ENCODE measurements around the gene MTG2. TPM values are rescaled to one million over a fixed set of nuclear protein-coding genes. Genes with fewer than 3 reads are reported as not detected.

MTG2 gene
- total RNA-seq, 4 donors from 2014 or later = 17.0 to 26.1 (median 22.6) TPM

GRCh38 chr20:62137092-62137384 lies 45.8 kb upstream of the MTG2 start:
- TF ChIP-seq, protein P1, sequence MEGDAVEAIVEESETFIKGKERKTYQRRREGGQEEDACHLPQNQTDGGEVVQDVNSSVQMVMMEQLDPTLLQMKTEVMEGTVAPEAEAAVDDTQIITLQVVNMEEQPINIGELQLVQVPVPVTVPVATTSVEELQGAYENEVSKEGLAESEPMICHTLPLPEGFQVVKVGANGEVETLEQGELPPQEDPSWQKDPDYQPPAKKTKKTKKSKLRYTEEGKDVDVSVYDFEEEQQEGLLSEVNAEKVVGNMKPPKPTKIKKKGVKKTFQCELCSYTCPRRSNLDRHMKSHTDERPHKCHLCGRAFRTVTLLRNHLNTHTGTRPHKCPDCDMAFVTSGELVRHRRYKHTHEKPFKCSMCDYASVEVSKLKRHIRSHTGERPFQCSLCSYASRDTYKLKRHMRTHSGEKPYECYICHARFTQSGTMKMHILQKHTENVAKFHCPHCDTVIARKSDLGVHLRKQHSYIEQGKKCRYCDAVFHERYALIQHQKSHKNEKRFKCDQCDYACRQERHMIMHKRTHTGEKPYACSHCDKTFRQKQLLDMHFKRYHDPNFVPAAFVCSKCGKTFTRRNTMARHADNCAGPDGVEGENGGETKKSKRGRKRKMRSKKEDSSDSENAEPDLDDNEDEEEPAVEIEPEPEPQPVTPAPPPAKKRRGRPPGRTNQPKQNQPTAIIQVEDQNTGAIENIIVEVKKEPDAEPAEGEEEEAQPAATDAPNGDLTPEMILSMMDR (IDR thresholded peaks at IDR 0.05; ENCODE audit: low read depth) = no peak

DNA sequence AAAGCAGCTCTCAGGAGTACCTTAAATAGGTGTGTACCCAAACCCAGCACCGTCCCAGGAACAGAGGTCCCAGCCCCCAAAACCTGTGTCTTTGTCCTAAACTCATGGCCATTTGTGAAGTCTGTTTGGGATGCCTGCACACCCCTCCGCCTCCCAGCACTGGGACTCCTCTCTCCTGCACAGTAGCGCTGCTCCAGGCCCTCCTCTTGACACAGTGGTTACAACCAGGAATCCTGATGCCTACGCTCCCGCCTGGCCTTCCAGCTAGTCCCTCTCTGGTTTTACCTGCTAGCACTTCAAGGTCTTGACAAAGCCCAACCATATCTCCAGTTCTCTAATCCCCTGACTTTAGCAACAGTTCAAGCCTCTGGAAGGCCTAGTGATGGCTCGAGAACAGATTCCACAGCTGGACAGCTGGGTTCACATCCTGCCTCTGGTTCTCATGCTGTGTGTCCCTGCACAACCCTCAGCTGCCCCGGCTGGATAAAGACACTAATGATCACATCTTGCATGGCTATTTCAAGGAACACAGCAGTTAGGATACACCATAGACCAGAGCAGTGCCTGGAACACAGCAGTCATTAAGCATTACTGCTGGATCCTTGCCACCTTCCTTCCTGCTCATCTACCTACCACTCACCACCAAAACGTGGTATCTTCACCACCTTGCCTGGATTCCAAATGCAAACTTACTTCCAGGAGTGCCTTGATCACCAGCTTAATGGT lies 45.2 kb upstream of the MTG2 start:
- TF ChIP-seq, protein P1 (IDR thresholded peaks at IDR 0.05; ENCODE audit: low read depth) = no peak

GRCh38 chr20:62138204-62138543 lies 44.7 kb upstream of the MTG2 start:
- TF ChIP-seq, protein P1 (IDR thresholded peaks at IDR 0.05; ENCODE audit: low read depth) = no peak

DNA sequence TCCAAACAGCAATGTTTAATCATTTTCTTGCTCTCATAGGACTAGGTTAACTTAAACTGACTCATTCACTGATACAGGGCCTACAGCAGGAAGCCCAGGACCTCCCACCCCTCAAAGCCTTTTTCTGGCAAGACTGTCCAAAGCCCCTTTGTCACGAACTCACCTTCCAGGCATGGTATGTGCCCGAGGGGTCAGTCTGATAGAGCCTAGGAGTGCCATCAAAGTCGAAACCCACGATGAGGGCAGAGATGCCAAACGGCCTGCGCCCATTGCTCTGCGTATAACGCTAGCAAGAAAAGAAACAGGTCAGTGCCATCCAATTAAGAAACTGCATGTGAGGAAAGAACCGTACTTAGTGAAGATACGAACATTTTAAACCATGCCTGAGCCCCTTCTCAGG lies 43.9 kb upstream of the MTG2 start:
- TF ChIP-seq, protein P1 (IDR thresholded peaks at IDR 0.05; ENCODE audit: low read depth) = no peak

GRCh38 chr20:62139636-62140035 lies 43.2 kb upstream of the MTG2 start:
- TF ChIP-seq, protein P1 (IDR thresholded peaks at IDR 0.05; ENCODE audit: low read depth) = no peak

- TF ChIP-seq, protein P1 (IDR thresholded peaks at IDR 0.05; ENCODE audit: low read depth) = no peak
Observed at GRCh38 chr20:62141043-62141396, 41.8 kb upstream of the MTG2 start.

DNA sequence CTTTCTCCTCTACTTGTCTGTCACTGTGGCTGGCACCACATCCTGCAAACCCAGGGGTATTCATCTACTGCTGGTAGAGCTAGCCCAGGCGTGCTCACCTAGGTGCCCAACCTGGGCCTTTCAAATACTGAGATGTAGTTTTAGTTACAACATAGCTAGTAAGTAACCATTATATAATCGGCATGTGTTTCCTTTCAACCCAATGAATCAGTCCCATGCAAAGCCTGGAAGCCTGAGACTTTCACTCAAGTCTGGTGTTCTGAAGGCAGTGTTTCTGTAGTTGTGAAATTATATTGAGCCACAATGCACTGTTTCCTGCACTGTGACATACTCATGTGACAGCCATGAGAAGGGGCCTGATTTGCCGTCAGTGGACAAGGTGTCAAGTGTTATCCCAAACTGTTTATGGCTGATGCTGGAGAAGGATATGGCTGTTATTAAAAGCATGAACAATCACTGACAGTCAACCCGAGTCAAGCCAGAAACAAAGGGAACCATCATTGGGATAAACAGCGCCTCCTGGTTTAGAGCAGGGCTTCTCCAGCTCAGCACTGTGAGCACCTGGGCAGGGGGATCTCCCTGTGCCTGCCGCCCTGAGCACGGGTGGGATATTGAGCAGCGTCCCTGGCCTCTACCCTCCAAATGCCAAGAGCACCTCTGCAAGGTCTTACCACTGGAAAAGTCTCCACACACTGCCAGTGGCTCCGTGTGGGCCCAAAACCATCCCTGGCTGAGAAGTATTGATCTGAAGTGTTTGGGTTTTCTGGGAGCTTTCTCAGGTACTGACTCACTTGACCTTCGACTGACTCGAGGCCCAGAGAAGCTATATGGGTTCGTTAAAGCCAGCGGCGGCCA lies 41.2 kb upstream of the MTG2 start:
- TF ChIP-seq, protein P1 (IDR thresholded peaks at IDR 0.05; ENCODE audit: low read depth) = no peak
